Gastrocnemius medialis (tissue), 4 donors: ENCODE measurements around the gene PABPC1L.

Experiments
- CTCF ChIP-seq, 5 experiments: fragments of 450-650 bp in 3 of 5; fragments of 200-600 bp in 2 of 5; sonication (generic) in 2 of 5; IDR thresholded peaks in 4 of 5; conservative IDR thresholded peaks in 1 of 5; 1 replicate in 4 of 5; 2 replicates in 1 of 5; pipeline ENCODE4 v1.5.1; 2016 to 2019; ENCODE audit warnings: antibody characterized with exemption in 5 of 5, mild to moderate bottlenecking in 3 of 5, moderate library complexity in 3 of 5
- POLR2A ChIP-seq, 2 donors: fragments of 450-650 bp; IDR thresholded peaks; one replicate each; pipeline ENCODE4 v1.6.1; 2017; ENCODE audit warnings: antibody characterized with exemption in 2 of 2, mild to moderate bottlenecking in 2 of 2, moderate library complexity in 2 of 2

GRCh38 chr20:44904377-44904776, 5.5 kb upstream of the PABPC1L start:
- TF ChIP-seq CTCF (IDR thresholded peaks at IDR 0.05 in 4 of 5, conservative IDR thresholded peaks at IDR 0.05 in 1 of 5) (no peak), POLR2A (IDR thresholded peaks at IDR 0.05) (no peak)
